ENCODE results near the gene HCAR1. TPM values are rescaled to one million over a fixed set of nuclear protein-coding genes. Genes with fewer than 3 reads are reported as not detected.
"Not testable (repeated sequence)": the region's sequence is repeated elsewhere in the genome, so short reads cannot be mapped to it uniquely, and the experiment has no call there.

The HCAR1 gene
- total RNA-seq, 1 experiment from 2014 or later = 0.31 TPM

DNA sequence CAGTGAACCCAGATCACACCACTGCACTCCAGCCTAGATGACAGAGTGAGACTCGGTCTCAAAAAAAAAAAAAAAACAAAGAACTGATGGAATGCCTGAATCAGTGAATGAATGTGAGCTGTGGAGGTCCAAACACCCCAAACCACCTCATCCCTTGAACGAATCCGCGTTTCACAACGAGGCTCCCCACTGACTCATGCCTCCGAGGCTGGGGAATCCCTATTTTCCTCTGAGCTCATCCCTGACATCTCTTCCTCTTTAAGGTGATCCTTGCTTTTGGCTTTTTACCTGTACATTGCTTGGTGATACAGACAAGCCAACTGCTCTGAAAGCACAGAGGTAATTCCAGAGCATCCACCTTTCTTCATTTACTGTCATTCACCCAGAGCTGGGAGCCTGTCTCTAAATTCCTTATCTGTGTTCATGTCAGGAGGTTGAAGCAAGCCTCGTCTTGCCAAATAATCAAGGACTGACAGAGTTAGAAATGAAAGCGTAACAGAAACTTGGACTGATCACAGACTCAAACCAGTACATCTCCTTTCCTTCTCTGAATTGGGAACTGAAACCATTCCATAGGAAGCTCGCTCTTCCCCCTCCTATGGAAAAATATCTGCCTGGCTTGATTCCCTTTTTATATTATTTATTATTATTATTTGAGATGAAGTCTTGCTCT, 30.5 kb downstream of the HCAR1 start:
- ATAC-seq; H3K36me3 ChIP-seq (ENCODE audit: control insufficient read depth, insufficient read depth, low read length); CTCF ChIA-PET; POLR2A ChIA-PET; BruUV-seq (replicated peaks); H3K4me3 ChIP-seq (ENCODE audit: low read depth in 2 of 2, low read length in 2 of 2); H3K9me3 ChIP-seq (ENCODE audit: control insufficient read depth, insufficient read depth, low read depth, low read length); intact Hi-C loops (cut with micrococcal nuclease; ENCODE audit: unreplicated experiment); H3K27me3 ChIP-seq (ENCODE audit: control insufficient read depth, insufficient read depth, low read length); H3K27ac ChIP-seq (ENCODE audit: low read length); in situ Hi-C loops (cut with HindIII; ENCODE audit: low pct_unique_long_range_greater_than_20kb, low sequenced_read_pairs); DNase-seq (ENCODE audit: low read depth, low spot score); H3K4me1 ChIP-seq (ENCODE audit: control insufficient read depth, insufficient read depth, low read length): not testable (repeated sequence)

DNA sequence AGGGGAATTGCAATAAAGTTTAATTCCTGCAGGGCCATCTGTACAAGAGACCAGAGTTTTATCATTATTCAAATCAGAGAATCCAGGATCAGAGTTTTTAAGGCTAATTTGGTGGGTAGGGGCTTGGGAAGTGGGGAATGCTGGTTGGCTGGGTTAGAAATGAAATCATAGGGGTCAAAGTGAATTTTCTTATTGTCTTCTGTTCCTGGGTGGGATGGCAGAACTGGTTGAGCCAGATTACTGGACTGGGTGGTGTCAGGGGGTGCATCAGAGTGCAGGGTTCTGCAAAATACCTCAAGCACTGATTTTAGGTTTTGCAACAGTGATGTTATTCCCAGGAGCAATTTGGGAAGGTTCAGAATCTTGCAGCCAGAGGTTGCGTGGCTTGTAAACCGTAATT, 33.7 kb downstream of the HCAR1 start:
- CTCF ChIA-PET; BruUV-seq (replicated peaks); in situ Hi-C loops (cut with HindIII; ENCODE audit: low pct_unique_long_range_greater_than_20kb, low sequenced_read_pairs); H3K27ac ChIP-seq (ENCODE audit: low read length); H3K27me3 ChIP-seq (ENCODE audit: control insufficient read depth, insufficient read depth, low read length); intact Hi-C loops (cut with micrococcal nuclease; ENCODE audit: unreplicated experiment); H3K4me3 ChIP-seq (ENCODE audit: low read depth in 2 of 2, low read length in 2 of 2); DNase-seq (ENCODE audit: low read depth, low spot score); H3K36me3 ChIP-seq (ENCODE audit: control insufficient read depth, insufficient read depth, low read length); POLR2A ChIA-PET; ATAC-seq; H3K9me3 ChIP-seq (ENCODE audit: control insufficient read depth, insufficient read depth, low read depth, low read length); H3K4me1 ChIP-seq (ENCODE audit: control insufficient read depth, insufficient read depth, low read length): not testable (repeated sequence)

DNA sequence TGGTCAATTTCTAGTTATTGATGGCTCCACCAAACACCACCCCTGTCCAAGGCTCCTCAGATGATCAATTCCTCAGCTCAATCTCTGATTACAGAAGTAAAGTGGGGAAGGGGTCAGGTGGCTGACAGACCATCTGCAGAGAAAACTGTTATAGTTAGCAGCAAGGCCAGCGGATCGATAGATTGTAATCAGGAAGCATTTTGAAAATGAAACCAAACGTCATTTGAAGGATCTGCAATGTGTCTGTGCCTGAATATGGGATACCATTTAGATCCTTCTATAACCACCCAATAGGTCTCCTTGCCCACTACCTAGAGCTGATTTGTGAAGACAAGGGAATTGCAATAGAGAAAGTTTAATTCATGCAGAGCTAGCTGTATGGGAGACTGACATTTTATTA, 39.1 kb downstream of the HCAR1 start:
- Histone ChIP-seq H3K27me3 (ENCODE audit: control insufficient read depth, insufficient read depth, low read length) (no peaks in the 10 kb centered on the region), H3K9me3 (ENCODE audit: control insufficient read depth, insufficient read depth, low read depth, low read length) (no peaks in the 10 kb centered on the region), H3K27ac (ENCODE audit: low read length) (no peak overlapping the region), H3K4me3 (ENCODE audit: low read depth in 2 of 2, low read length in 2 of 2) (no peak overlapping the region), H3K4me1 (ENCODE audit: control insufficient read depth, insufficient read depth, low read length) (no peaks in the 10 kb centered on the region), H3K36me3 (ENCODE audit: control insufficient read depth, insufficient read depth, low read length) (no peaks in the 10 kb centered on the region)
- POLR2A ChIA-PET = no interaction called here
- intact Hi-C loops (cut with micrococcal nuclease; ENCODE audit: unreplicated experiment) = no loop called here
- in situ Hi-C loops (cut with HindIII; ENCODE audit: low pct_unique_long_range_greater_than_20kb, low sequenced_read_pairs) = no loop called here
- ATAC-seq = no peak
- BruUV-seq (replicated peaks) = no TSS peak
- CTCF ChIA-PET = no interaction called here
- no peak for DNase-seq (ENCODE audit: low read depth, low spot score)
- TF ChIP-seq, protein P1, sequence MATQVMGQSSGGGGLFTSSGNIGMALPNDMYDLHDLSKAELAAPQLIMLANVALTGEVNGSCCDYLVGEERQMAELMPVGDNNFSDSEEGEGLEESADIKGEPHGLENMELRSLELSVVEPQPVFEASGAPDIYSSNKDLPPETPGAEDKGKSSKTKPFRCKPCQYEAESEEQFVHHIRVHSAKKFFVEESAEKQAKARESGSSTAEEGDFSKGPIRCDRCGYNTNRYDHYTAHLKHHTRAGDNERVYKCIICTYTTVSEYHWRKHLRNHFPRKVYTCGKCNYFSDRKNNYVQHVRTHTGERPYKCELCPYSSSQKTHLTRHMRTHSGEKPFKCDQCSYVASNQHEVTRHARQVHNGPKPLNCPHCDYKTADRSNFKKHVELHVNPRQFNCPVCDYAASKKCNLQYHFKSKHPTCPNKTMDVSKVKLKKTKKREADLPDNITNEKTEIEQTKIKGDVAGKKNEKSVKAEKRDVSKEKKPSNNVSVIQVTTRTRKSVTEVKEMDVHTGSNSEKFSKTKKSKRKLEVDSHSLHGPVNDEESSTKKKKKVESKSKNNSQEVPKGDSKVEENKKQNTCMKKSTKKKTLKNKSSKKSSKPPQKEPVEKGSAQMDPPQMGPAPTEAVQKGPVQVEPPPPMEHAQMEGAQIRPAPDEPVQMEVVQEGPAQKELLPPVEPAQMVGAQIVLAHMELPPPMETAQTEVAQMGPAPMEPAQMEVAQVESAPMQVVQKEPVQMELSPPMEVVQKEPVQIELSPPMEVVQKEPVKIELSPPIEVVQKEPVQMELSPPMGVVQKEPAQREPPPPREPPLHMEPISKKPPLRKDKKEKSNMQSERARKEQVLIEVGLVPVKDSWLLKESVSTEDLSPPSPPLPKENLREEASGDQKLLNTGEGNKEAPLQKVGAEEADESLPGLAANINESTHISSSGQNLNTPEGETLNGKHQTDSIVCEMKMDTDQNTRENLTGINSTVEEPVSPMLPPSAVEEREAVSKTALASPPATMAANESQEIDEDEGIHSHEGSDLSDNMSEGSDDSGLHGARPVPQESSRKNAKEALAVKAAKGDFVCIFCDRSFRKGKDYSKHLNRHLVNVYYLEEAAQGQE (IDR thresholded peaks at IDR 0.05; ENCODE audit: insufficient read depth in 1 of 2, low read depth in 2 of 2, low read length in 1 of 2) = no peak
- TF ChIP-seq SIN3A (IDR thresholded peaks at IDR 0.05; ENCODE audit: borderline replicate concordance, insufficient read depth, low read depth, low read length) (no peak), TCF7L2 (IDR thresholded peaks at IDR 0.05; ENCODE audit: low read depth, low read length) (no peak), POLR2AphosphoS5 (IDR thresholded peaks at IDR 0.05; ENCODE audit: low read depth, low read length) (no peak)
- TF ChIP-seq, protein P2, sequence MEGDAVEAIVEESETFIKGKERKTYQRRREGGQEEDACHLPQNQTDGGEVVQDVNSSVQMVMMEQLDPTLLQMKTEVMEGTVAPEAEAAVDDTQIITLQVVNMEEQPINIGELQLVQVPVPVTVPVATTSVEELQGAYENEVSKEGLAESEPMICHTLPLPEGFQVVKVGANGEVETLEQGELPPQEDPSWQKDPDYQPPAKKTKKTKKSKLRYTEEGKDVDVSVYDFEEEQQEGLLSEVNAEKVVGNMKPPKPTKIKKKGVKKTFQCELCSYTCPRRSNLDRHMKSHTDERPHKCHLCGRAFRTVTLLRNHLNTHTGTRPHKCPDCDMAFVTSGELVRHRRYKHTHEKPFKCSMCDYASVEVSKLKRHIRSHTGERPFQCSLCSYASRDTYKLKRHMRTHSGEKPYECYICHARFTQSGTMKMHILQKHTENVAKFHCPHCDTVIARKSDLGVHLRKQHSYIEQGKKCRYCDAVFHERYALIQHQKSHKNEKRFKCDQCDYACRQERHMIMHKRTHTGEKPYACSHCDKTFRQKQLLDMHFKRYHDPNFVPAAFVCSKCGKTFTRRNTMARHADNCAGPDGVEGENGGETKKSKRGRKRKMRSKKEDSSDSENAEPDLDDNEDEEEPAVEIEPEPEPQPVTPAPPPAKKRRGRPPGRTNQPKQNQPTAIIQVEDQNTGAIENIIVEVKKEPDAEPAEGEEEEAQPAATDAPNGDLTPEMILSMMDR (IDR thresholded peaks at IDR 0.05) = no peak
